GM18507 (cell line): ENCODE measurements around the gene FHIT.

Experiments
- DNase-seq: peaks from one replicate; pipeline ENCODE4 v3.0.0; 2011; ENCODE audit warnings: low read depth; ENCODE audit not compliant: insufficient read length; ENCODE audit errors: extremely low spot score
- FAIRE-seq: peaks from 2 replicates; lab custom pipeline; 2011; peaks lifted over from hg19 to GRCh38; lab: Jason Lieb, UNC

FHIT gene

GRCh38 chr3:60101621-60102020 is 1149.6 kb downstream of the FHIT start:
- DNase-seq (no peak), FAIRE-seq (no peak)

- DNase-seq, result no peak
- no peak for FAIRE-seq
These were observed 1154.8 kb downstream of the FHIT start for GRCh38 chr3:60096403-60096802.

GRCh38 chr3:60095930-60096329 is 1155.3 kb downstream of the FHIT start:
- no peak for DNase-seq

GRCh38 chr3:60095516-60095915 is 1155.7 kb downstream of the FHIT start:
- FAIRE-seq (no peak), DNase-seq (no peak)

More at GRCh38 chr3:60095930-60096329, 1155.3 kb downstream of the FHIT start:
- no peak for FAIRE-seq

GRCh38 chr3:60094392-60094947 is 1156.8 kb downstream of the FHIT start:
- FAIRE-seq, result no peak
- DNase-seq, result no peak

- no peak for FAIRE-seq
- DNase-seq, result no peak
These were observed 1160.7 kb downstream of the FHIT start for GRCh38 chr3:60090548-60090947.

- FAIRE-seq (no peak), DNase-seq (no peak)
These were observed 1164.4 kb downstream of the FHIT start for GRCh38 chr3:60086811-60087210.

- no peak for DNase-seq
- no peak for FAIRE-seq
These were observed 1165.6 kb downstream of the FHIT start for GRCh38 chr3:60085649-60086048.

- FAIRE-seq (peak; percentile 57), DNase-seq (no peak)
These were observed 1169.7 kb downstream of the FHIT start for GRCh38 chr3:60081381-60082095.

- DNase-seq (no peak), FAIRE-seq (no peak)
These were observed 1170.6 kb downstream of the FHIT start for GRCh38 chr3:60080648-60081047.

GRCh38 chr3:60079076-60079475 is 1172.2 kb downstream of the FHIT start:
- no peak for FAIRE-seq

GRCh38 chr3:60076331-60076730 is 1174.9 kb downstream of the FHIT start:
- no peak for FAIRE-seq
- no peak for DNase-seq

More at GRCh38 chr3:60079076-60079475, 1172.2 kb downstream of the FHIT start:
- DNase-seq, result no peak

- FAIRE-seq, result no peak
- DNase-seq, result no peak
These were observed 1177.3 kb downstream of the FHIT start for GRCh38 chr3:60073942-60074341.

GRCh38 chr3:60073228-60073627 is 1178.0 kb downstream of the FHIT start:
- DNase-seq (no peak), FAIRE-seq (no peak)

GRCh38 chr3:60070366-60070765 is 1180.9 kb downstream of the FHIT start:
- FAIRE-seq (no peak), DNase-seq (no peak)

GRCh38 chr3:60065227-60065868 is 1185.9 kb downstream of the FHIT start:
- FAIRE-seq, result no peak
- DNase-seq, result no peak

GRCh38 chr3:60064210-60065178 is 1186.8 kb downstream of the FHIT start:
- DNase-seq (no peak), FAIRE-seq (no peak)

- FAIRE-seq (no peak), DNase-seq (no peak)
These were observed 1194.8 kb downstream of the FHIT start for GRCh38 chr3:60056404-60056803.

GRCh38 chr3:60055765-60056164 is 1195.5 kb downstream of the FHIT start:
- DNase-seq, result no peak
- FAIRE-seq, result no peak
